Type B pancreatic cell (in vitro differentiated cells): Measurements from ENCODE around the gene APBB2. TPM values are rescaled to one million over a fixed set of nuclear protein-coding genes. Genes with fewer than 3 reads are reported as not detected.
A peak's percentile ranks its signal among the peaks of the same experiment; 100 is the strongest.
"Not testable (repeated sequence)": the region's sequence is repeated elsewhere in the genome, so short reads cannot be mapped to it uniquely, and the experiment has no call there.

ENCODE experiments used
- DNase-seq: peaks from one replicate; pipeline ENCODE4 v3.0.0; 2021; ENCODE audit warnings: mixed read lengths; ENCODE audit not compliant: unreplicated experiment; ENCODE audit errors: extremely low spot score
- H3K27ac Mint-ChIP-seq: 2 replicates; pipeline ENCODE4 v1.8.0; 2021; ENCODE audit warnings: mild to moderate bottlenecking, mixed read lengths
- H3K27me3 Mint-ChIP-seq: 2 replicates; pipeline ENCODE4 v1.8.0; 2021; ENCODE audit warnings: mixed read lengths
- H3K36me3 Mint-ChIP-seq: 2 replicates; pipeline ENCODE4 v1.8.0; 2021; ENCODE audit warnings: mixed read lengths
- H3K4me1 Mint-ChIP-seq: one replicate; pipeline ENCODE4 v1.8.0; 2021; ENCODE audit warnings: mixed read lengths; ENCODE audit not compliant: unreplicated experiment
- H3K4me3 Mint-ChIP-seq: 2 replicates; pipeline ENCODE4 v1.8.0; 2021; ENCODE audit warnings: mild to moderate bottlenecking, mixed read lengths
- H3K9me3 Mint-ChIP-seq: 2 replicates; pipeline ENCODE4 v1.8.0; 2021; ENCODE audit warnings: mixed read lengths
- total RNA-seq: library from RNA; stranded (reverse); gene quantifications from 2 replicates; pipeline ENCODE4 v1.2.1, GENCODE V29; 2021; ENCODE audit warnings: low replicate concordance
- TF ChIP-seq, protein P1 (sequence below): fragments of 200-600 bp; sonication (generic); conservative IDR thresholded peaks from 2 replicates; pipeline ENCODE4 v1.5.0; 2021; ENCODE audit warnings: antibody characterized with exemption, mild to moderate bottlenecking

The APBB2 gene
- total RNA-seq, 1 donor from 2014 or later: 33.3 TPM

DNA sequence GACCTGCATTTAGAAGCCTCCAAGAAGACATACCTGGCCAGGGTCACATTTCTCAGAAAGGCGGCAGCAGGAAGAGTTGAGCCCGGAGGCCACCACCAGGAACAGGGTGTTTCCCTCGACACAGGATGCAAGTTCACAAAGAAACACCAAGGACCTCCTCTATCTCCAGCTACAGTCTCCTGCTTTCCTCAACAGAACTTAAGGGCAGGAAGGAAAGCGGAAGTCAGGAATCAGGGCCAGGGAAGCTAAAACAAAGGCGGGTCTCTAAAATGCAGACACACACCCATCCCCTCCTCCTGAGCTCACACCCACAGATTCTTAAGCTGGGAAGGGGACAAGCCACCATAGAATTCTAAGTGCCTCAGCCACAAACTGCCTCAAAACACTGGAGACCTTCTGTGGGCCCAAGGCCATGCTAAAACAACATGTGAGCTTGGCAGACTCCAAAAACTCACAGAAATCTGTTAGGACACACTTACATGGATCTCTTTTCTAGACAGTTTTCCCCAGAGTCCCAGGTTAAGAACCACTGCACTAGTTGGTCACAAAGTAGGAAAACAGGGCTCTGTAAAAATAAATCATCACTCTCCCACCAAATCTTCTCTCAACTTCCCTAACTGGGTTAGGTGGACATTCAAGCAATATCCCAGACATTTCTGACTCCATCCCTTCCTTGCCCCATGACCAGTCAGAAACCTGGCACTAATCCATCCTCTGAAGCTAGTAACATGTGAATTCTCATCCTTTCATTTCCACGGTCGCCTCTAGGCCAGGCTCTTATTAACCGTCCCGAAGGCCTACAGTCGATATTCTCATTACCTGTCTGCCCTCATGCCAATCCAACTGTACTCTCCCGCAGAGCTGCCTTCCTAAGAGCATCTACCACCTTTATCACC, 163.2 kb downstream of the APBB2 start:
- Mint-ChIP-seq H3K9me3 (peaks cover 4% of the 10 kb centered on the region), H3K36me3 (peaks cover 12% of the 10 kb centered on the region), H3K27ac (no peak overlapping the region), H3K4me1 (no peaks in the 10 kb centered on the region), H3K4me3 (no peak overlapping the region), H3K27me3 (no peaks in the 10 kb centered on the region)
- no peak for DNase-seq
- TF ChIP-seq, protein P1, sequence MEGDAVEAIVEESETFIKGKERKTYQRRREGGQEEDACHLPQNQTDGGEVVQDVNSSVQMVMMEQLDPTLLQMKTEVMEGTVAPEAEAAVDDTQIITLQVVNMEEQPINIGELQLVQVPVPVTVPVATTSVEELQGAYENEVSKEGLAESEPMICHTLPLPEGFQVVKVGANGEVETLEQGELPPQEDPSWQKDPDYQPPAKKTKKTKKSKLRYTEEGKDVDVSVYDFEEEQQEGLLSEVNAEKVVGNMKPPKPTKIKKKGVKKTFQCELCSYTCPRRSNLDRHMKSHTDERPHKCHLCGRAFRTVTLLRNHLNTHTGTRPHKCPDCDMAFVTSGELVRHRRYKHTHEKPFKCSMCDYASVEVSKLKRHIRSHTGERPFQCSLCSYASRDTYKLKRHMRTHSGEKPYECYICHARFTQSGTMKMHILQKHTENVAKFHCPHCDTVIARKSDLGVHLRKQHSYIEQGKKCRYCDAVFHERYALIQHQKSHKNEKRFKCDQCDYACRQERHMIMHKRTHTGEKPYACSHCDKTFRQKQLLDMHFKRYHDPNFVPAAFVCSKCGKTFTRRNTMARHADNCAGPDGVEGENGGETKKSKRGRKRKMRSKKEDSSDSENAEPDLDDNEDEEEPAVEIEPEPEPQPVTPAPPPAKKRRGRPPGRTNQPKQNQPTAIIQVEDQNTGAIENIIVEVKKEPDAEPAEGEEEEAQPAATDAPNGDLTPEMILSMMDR: no peak

DNA sequence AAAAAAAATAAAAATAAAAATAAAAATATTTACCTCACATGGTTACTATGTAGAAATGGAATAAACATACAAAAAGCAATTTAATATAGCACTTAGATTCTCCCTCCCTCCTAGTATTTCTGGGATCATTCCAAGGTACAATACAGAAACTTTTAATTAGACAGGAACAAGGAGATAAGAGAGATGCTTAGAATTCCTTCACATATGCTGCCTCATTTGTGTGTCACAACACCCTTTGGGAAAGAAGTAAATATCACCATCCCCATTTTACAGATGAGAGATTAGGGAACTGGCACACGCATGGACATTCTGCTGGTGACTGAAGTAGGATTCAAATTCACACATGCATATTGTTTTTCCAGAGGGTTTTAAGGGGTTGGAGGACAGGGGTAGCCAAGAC, 164.2 kb downstream of the APBB2 start:
- Mint-ChIP-seq H3K4me1 (no peaks in the 10 kb centered on the region), H3K36me3 (peaks cover 9% of the 10 kb centered on the region), H3K27ac (no peak overlapping the region), H3K4me3 (no peak overlapping the region), H3K9me3 (peaks cover 3% of the 10 kb centered on the region), H3K27me3 (no peaks in the 10 kb centered on the region)
- DNase-seq: no peak
- TF ChIP-seq, protein P1: no peak

DNA sequence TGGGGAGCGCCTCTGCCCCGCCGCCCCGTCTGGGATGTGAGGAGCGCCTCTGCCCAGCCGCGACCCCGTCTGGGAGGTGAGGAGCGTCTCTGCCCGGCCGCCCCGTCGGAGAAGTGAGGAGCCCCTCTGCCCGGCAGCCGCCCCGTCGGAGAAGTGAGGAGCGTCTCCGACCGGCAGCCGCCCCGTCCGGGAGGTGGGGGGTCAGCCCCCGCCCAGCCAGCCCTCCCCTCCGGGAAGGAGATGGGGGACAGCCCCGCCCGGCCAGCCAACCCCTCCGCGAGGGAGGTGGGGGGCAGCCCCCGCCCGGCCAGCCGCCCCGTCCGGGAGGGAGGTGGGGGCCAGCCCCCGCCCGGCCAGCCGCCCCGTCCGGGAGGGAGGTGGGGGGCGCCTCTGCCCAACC, 165.2 kb downstream of the APBB2 start:
- H3K9me3 Mint-ChIP-seq, DNase-seq, H3K4me3 Mint-ChIP-seq, H3K4me1 Mint-ChIP-seq, H3K27ac Mint-ChIP-seq, H3K27me3 Mint-ChIP-seq: not testable (repeated sequence)
- H3K36me3 Mint-ChIP-seq: peaks cover 15% of the 10 kb centered on the region

DNA sequence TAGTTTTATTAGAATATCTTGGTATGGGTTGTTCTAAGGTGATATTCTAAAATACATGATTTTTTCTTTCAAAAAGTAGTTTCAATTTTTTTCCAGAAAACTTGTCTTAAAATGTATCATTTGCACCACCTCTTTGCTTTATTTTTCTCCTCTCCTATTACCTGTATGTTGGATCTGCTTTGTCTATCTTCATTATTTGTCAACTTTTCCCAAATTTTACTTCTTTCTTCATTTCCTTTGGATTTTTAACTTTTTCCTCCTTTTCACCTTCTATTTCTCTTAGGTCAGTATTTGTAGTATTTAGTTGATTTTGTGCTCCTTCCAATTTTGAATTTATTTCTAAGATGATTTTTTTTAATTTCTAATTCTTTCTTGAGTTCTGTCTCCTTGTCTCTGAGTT, 169.6 kb downstream of the APBB2 start:
- H3K27me3 Mint-ChIP-seq: no peaks in the 10 kb centered on the region
- DNase-seq: no peak
- TF ChIP-seq, protein P1: no peak
- no peak overlapping the region for H3K27ac Mint-ChIP-seq
- peaks cover 10% of the 10 kb centered on the region for H3K36me3 Mint-ChIP-seq
- peaks cover 9% of the 10 kb centered on the region for H3K9me3 Mint-ChIP-seq
- no peak overlapping the region for H3K4me3 Mint-ChIP-seq
- no peaks in the 10 kb centered on the region for H3K4me1 Mint-ChIP-seq

DNA sequence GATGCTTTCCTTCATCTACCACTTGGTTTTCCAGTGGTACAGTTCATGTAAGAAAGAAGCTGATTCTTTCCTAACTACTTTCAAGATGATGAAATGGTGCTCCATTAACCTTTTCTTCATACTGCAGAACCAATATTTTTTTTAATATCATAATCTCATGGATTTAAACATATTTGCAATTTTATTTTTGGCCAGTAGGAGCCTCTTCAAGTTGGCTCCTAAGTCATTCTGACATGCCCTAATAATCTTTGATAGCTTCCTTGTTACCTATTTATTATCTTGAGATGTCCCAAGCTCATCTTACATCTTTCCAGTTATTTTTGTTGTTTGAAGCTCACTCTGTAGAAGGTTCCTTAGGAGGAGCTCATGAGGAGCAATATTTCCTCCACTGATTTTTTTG, 170.2 kb downstream of the APBB2 start:
- TF ChIP-seq, protein P1: peak; percentile 46
- no peaks in the 10 kb centered on the region for H3K4me1 Mint-ChIP-seq
- H3K27me3 Mint-ChIP-seq: no peaks in the 10 kb centered on the region
- no peak overlapping the region for H3K27ac Mint-ChIP-seq
- no peak for DNase-seq
- peaks cover 9% of the 10 kb centered on the region for H3K9me3 Mint-ChIP-seq
- no peak overlapping the region for H3K4me3 Mint-ChIP-seq
- H3K36me3 Mint-ChIP-seq: peaks cover 10% of the 10 kb centered on the region

DNA sequence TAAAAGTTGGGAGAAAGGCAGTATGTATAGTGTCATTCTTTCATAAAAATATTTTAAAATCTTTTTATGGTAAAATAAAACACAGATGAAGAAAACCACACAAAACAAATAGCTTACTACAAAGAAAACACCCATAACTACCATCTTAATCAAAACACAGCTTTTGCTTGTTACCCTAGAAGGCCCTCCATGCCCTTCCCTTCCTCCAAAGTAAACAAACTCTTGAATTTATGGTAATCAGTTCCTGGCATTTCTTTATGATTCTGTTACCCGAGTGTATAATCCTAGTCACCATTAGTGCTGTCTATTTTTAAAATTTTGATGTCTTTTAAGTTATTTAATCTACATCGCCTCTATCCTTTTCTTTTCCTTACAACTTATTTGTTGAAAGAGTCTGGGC, 170.9 kb downstream of the APBB2 start:
- no peak overlapping the region for H3K4me3 Mint-ChIP-seq
- H3K27me3 Mint-ChIP-seq: no peaks in the 10 kb centered on the region
- H3K4me1 Mint-ChIP-seq: peaks cover under 1% of the 10 kb centered on the region
- H3K36me3 Mint-ChIP-seq: peaks cover 10% of the 10 kb centered on the region
- TF ChIP-seq, protein P1: no peak
- no peak overlapping the region for H3K27ac Mint-ChIP-seq
- peaks cover 9% of the 10 kb centered on the region for H3K9me3 Mint-ChIP-seq
- no peak for DNase-seq
